GM12801 (cell line): Measurements from ENCODE around the gene MGAT3.

Experiments
- CTCF ChIP-seq: IDR thresholded peaks from one replicate; pipeline ENCODE4 v1.5.1; 2011; ENCODE audit warnings: control low read depth; ENCODE audit not compliant: insufficient read length; ENCODE audit errors: extremely low read depth

Gene MGAT3

GRCh38 chr22:39534591-39535356, 78.0 kb downstream of the MGAT3 start:
- no peak for TF ChIP-seq CTCF

- no peak for TF ChIP-seq CTCF
Observed at GRCh38 chr22:39535357-39535725, 78.5 kb downstream of the MGAT3 start.

- no peak for TF ChIP-seq CTCF
Observed at GRCh38 chr22:39535831-39536449, 79.1 kb downstream of the MGAT3 start.

- TF ChIP-seq CTCF: no peak
Observed at GRCh38 chr22:39536711-39537110, 79.9 kb downstream of the MGAT3 start.

- no peak for TF ChIP-seq CTCF
Observed at GRCh38 chr22:39537975-39538374, 81.2 kb downstream of the MGAT3 start.
